Raji (cell line): Measurements from ENCODE around the gene SPATA2.

Source experiments
- POLR2A ChIP-seq: IDR thresholded peaks from 2 replicates; pipeline ENCODE4 v1.6.1; 2011; ENCODE audit warnings: low read depth, low read length, control low read depth; ENCODE audit not compliant: insufficient read depth

SPATA2 gene

DNA sequence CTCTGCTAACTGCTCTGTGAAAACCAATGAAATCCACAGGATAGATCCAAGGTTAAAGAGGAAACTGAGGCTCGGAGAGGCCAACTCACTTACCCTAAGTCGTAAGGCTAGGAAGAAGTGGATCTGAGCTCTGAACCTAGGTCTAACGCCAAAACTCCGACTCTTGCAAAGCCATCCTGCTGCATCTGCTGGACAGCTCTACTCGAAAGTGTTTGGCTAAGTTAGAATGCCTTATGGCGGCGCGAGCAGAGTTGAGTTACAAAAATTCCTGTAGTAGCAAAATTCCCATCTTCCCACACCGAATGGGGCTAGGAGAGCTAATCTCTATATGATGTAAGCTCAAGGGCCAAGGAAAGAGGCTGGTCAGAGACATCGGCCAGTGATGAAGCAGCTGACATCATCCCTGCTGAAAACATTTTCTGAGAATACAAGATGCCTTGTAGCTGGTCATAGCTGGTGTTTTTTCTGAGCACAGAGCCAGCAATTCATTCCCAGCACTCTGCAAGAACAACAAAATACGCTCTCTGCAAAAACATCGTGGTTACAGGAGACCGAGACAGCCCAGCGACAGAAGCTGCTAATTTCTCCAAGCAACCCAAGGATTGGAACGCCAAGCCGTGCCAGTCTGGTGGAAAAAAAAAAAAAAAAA lies 1.8 kb downstream of the SPATA2 start:
- no peak for TF ChIP-seq POLR2A

DNA sequence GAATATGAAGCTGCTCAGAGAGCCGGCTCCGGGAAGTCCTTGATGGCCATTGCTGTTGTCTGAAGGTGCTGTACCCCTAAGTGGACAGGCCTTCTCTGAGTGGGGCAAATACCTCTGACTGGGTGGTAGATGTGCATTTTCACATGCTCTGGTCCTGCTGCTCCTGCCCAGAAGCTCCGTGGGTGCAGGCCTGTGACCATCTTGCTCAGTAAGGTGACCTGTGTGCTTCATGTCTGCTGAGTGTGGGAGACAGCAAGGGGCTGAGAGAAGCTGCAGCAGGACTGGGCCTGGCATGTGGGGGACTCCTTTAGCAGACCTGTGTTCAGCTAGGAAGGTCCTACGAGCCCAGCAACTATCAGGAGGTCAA lies 5.0 kb downstream of the SPATA2 start:
- no peak for TF ChIP-seq POLR2A

DNA sequence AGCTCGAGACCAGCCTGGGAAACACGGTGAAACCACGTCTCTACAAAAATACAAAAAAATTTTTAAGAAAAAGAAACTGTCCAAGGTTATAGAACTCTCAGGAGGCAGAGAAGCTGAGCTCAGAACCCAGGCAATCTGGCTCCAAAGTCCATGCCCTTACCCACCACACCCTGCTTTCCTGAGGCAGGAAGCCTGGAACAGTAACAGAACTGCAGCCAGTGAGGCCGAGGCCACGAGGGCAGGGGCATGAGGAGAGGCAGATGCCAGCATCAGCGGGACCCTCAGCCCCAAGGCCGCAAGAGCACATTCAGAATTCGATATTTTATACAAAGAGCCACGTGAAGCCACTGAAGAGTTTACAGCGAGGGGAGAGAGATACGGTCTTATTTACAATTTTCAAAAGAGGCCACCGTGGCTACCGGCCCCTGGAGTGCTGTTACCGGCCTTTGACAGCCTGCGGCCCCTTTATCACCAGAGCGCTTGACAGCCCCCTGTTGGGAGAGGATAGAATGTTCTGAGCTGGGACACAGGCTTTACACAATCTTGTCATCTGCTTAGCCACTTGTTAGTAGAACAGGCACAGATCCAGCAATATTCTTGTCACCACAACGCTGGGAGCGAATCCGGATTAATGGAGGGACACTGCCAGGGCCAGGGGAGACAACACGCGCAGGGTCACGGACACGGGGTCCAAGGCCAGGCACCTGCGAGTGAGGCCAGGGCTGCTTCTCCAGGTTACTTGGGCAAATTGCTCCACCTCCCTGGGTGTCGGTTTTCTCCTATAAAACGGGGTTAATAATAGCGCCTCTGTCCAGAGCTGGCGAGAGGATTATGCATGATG lies 5.6 kb downstream of the SPATA2 start:
- TF ChIP-seq POLR2A: no peak

DNA sequence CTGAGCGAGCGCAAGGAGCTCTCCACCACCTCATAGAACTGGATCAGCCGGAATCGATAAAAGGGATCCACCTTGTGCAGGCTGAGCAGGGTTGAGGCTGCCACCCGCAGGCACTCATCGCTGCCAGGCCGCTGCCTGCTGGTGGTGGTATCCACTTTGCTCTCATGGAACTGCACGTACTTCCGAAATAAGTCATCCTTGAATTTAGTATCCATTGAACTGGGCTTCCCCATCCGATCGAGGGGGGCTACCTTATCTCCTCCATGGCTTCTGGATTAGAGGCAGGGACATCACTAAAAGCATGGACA lies 7.1 kb downstream of the SPATA2 start:
- no peak for TF ChIP-seq POLR2A

DNA sequence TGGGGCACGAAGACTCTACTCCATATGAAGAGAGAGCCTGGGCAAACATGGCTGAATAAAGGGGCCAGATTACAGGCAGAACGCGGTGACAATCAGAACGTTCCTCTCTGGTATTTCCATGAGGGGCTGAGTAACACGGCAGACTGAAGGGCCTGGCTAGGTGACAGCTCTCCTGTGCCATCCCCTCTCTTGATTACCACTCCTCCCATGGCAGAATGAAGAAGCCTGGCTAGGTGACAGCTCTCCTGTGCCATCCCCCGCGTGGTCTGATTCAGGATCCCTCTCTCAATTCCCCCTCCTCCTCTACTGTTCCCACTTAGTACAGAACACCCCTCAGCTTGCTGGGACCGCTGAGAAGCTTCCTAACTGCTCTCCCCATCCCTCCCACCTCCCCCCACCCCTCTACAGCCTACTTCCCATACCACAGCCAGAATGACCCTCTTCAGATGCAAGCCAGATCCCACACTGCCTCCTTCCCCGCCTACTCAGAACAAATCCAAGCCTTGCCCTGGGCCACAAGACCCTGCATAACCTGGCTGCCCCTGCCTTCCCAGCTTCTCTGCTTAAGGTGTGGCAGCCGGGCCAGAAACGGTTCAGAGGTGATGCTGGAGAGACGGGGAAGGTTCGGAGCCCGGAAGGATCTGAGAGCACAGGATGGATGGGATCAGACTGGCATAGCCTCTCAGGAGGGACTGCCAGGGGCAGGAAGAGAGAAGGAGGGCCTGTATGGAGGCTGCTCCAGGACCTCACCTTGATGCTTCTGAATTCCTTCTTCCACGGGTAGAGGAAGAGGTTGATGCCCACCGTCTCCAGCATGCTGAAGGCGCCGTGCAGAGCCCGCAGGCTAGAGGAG lies 7.7 kb downstream of the SPATA2 start:
- no peak for TF ChIP-seq POLR2A

DNA sequence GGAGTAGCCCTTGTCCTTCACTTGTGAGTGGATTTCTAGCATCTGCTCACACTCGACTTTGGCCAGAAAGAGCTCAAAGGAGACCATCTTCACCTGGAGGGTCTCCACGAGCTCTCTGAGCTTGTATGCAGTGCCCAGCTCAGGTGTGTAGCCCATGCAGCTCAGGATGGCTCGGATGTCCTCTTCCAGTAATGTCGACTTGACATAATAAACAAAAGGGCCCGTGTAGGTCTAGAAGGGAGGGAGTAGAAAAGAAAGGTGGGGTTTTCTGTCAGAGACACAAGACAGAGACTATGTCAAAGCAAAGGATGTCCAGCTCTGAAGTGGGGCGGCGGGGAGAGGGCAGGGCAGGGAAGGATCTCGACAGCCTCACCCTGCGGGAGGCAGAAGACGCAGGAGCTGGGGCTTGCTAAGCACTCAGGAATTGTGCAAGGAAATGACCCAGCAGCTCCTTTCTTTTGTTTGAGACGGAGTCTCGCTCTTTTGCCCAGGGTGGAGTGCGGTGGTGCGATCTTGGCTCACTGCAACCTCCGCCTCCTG lies 8.6 kb downstream of the SPATA2 start:
- no peak for TF ChIP-seq POLR2A

DNA sequence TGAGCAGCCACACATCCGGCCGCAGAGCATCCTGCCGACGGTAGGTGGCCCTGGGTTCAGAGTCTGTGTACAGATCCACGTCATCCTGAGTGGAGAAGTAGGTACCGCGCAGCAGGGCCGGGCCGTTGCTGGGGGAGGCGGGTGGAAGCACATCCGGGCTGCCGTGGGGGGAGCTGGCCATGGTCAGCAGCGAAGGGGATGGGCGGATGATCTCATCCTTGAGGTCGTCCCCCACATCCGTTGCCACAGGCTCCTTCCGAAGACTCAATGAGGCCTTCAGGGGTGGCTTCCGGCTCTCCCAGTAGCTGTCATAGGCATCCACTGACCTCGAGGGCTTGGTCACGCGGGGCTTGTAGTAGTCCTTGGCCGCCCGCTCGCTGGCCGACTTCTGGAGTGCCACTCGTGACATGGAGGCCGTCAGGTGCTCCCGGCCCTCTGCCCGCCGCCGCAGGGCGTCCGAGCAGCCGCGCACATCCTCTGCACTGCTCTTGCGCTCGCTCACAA lies 9.2 kb downstream of the SPATA2 start:
- TF ChIP-seq POLR2A: no peak

DNA sequence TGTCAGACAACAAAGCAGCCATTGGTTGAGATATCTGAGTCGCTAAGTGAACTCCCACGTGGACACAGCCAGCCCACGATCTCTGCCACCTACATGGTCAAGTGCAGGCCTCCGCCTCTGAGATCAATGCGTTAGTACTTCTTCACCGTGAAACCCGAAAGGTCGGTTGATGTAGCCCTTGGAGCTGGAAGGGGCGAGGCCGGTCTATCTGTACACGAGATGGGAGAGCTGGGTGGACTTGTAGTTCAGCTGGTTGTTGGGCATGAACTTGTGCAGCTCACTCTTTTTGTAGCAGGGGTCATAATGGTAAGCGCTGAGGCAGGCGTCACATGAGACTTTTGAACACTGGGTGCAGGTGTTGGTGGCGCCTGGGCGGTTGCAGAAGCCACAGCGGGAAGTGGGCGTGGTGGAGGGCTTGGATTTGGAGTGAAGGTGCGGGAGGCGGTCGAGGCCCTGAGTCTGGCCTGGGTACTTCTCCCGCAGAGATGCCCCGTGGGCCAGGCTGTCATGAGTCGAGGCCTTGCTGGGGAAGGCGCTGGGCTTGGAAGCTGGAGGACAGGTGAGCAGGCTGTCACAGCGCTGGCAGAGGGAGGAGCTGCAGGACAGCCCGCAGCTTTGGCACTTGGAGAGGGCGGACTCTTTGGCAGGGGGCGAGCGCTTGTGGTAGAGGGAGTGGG lies 9.8 kb downstream of the SPATA2 start:
- no peak for TF ChIP-seq POLR2A

DNA sequence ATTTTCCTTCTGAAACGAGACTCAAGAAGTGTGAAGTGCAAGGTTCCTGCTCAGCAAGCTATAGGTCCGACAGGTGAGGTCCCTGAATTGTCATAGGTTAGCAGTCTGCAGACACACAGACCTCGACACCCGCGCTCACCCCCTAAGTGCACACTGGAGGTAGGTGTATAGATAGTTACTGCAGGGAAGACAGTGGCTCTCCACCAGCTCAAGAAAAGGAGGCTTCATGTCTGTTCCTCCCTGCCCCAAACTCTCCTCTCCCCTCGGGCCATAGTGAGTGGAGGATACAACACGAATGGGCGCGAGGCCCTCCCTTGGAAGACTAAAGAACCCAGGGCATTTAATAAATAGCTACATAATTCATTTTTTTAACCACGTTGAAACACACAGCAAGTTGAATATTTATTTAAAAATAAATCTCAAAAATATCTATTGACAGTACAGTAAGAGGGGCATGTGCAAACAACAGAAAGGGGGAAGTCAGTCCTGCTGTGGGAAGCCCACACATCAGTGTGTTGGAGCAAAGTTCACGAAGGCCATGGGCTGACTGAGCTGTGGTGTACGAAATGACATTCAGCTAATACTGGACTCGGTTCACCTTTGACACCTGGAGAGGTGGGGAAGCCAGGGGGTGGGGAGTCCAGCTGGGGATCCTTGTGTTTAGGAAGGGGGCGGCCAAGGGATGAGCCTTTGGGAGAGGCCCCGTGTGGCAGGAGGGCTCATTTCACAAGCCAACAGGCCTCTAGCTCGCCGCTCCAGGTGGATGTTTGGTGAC lies 10.7 kb downstream of the SPATA2 start:
- TF ChIP-seq POLR2A: no peak

DNA sequence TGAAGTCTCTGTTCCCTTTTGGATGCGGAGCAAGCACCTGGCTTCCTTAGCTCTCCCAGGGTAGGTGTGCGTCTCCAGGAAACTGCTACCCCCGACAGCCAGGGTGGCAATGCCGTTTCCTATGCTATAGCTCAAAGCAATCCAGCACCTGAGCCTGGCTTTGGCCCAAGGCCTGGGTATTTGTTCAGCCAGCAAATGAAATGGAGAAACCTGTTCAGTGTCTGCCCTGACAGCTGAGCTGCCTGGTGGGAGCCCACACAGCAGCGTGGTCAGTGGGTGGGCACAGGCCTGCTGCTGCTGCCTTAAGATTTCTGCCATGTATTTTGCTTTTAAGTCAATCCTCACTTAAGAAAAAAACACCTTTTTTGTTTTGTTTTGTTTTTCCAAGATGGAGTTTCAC lies 13.7 kb downstream of the SPATA2 start:
- TF ChIP-seq POLR2A: no peak

DNA sequence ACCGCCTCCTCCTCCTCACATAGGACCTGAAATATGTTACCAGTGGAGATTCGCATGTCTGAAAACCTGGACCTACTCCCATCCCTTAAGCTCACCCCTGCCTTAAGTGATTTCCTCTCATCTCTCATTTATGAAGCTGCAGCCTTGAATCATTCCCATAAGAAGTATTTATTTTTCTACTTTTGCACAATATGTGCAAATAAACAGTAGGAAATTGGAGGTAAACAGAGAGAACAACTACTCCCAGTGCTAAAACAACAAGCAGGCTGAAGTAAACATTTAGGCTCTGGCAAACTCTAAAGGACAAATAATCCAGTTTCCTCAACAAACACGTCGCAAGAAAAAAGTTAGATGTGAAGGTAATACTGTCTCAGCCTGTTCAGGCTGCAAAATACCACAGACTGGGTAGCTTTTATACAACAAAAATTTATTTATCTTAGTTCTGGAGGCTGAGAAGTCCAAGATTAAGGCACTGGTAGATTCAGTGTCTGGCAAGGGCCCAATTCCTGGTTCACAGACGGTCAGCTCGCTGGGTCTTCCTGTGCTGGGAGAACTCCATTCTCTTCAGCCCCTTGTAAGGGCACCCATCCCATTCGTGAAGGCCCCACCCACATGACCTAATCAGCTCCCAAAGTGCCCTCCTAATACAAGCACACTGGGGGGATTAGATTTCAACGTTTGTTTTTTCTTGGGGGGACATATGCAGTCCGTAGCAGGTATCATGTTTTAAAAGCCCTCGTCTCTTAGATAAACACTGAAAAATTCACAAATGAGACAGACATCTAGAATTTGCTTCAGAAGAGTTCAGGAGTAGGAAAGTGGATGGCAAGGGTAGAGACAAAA lies 15.6 kb downstream of the SPATA2 start:
- no peak for TF ChIP-seq POLR2A

DNA sequence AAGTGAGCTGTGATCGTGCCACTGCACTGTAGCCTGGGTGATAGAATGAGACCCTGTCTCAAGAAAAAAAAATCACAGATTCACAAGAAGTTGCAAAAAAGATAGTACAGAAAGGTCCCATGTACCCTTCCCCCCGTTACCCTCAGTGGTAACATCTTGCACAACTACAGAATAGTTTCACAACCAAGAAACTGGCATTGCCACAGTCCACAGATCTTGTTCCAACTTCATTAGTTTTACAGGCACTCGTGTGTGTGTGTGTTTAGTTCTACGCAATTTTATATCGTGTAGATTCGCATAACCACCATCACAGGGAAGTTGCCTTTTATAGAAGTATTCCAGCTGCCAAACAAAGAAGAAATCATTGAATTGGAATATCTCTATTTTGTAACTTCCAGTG lies 19.1 kb downstream of the SPATA2 start:
- TF ChIP-seq POLR2A: no peak

DNA sequence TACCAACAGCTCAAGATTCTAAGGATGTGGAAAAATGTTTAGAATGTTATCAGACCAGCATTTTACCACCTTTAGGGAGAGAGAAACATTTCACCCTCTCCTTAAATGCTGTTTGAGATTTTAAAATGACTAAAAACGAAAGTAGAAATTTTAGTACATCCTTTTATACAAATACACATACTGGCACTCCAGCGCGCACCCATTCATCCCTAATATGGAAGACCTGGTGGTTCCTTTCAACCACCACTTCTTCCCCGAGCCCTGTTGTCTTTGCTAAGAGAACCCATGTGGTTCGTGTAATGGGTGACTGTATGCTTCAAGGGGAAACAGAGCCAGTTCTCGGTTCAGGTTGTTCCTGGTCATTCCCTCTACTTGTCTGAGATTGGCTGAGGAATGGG lies 21.3 kb downstream of the SPATA2 start:
- no peak for TF ChIP-seq POLR2A
